GM12878 (cell line): Measurements from ENCODE around the gene DCUN1D4. TPM values are rescaled to one million over a fixed set of nuclear protein-coding genes. Genes with fewer than 3 reads are reported as not detected.

Experiments used
- ATAC-seq: fragments of 200-7000 bp; cut with Tn5 transposase; 3 replicates; pipeline ENCODE4 v1.9.1; 2020; ENCODE audit warnings: mild to moderate bottlenecking, moderate library complexity
- BruUV-seq: library from RNA; stranded (reverse); fragments of 400-500 nt; replicated peaks from 2 replicates; lab custom pipeline; 2021; lab: Mats Ljungman, UMichigan
- CTCF ChIA-PET: fragments of 300-600 bp; sonication (Branson Sonifier 250); formaldehyde crosslinking; extraction: SDS; loops from one replicate; lab custom pipeline; 2021; ENCODE audit warnings: inconsistent platforms; lab: Yijun Ruan, JAX
- POLR2A ChIA-PET: fragments of 350-600 bp; formaldehyde crosslinking; extraction: SDS; loops from one replicate; lab custom pipeline; 2021; ENCODE audit warnings: inconsistent platforms; lab: Charles Lee
- RAD21 ChIA-PET: fragments of 300-600 bp; sonication (Branson Sonifier 250); formaldehyde crosslinking; loops from one replicate; lab custom pipeline; 2023; ENCODE audit warnings: antibody characterized with exemption; ENCODE audit not compliant: unreplicated experiment; lab: Charles Lee
- SMC1A ChIA-PET: fragments of 300-600 bp; sonication (Branson Sonifier 250); formaldehyde crosslinking; loops from one replicate; lab custom pipeline; 2023; ENCODE audit not compliant: unreplicated experiment, uncharacterized antibody; lab: Charles Lee
- DNase-seq: peaks from one replicate; pipeline ENCODE4 v3.0.0-alpha.2; 2011; ENCODE audit warnings: low read depth, low spot score
- FAIRE-seq: peaks from 3 replicates; lab custom pipeline; 2011; peaks lifted over from hg19 to GRCh38; lab: Jason Lieb, UNC
- H2AFZ ChIP-seq: 2 replicates; pipeline ENCODE4 v1.6.0; 2011; ENCODE audit warnings: low read depth, low read length, control low read depth; ENCODE audit not compliant: control insufficient read depth
- H3K27ac ChIP-seq: 2 replicates; pipeline ENCODE4 v1.5.1; 2011; ENCODE audit warnings: control low read depth; ENCODE audit not compliant: control insufficient read depth, insufficient read depth
- H3K27me3 ChIP-seq, 2 experiments: replicated peaks in 1 of 2; 2 replicates each; pipeline versions ENCODE4 v1.6.0 to v1.6.1; 2011; ENCODE audit warnings: low read length in 1 of 2; ENCODE audit not compliant: control insufficient read depth in 2 of 2, insufficient read depth in 2 of 2
- H3K36me3 ChIP-seq, 2 experiments: 2 replicates each; pipeline ENCODE4 v1.5.1; 2011; ENCODE audit warnings: low read length in 1 of 2; ENCODE audit not compliant: control insufficient read depth in 2 of 2, insufficient read depth in 2 of 2
- H3K4me1 ChIP-seq: 2 replicates; pipeline ENCODE4 v1.6.1; 2011; ENCODE audit warnings: mild to moderate bottlenecking, low read length, moderate library complexity, mixed read lengths; ENCODE audit not compliant: control insufficient read depth, insufficient read depth
- H3K4me2 ChIP-seq: 2 replicates; pipeline ENCODE4 v1.6.0; 2011; ENCODE audit warnings: control low read depth; ENCODE audit not compliant: control insufficient read depth, insufficient read depth
- H3K4me3 ChIP-seq: fragments of 200-600 bp; sonication (generic); 2 replicates; pipeline ENCODE4 v1.5.1; 2016
- H3K79me2 ChIP-seq: 2 replicates; pipeline ENCODE4 v1.6.0; 2011; ENCODE audit warnings: low read length; ENCODE audit not compliant: control insufficient read depth, insufficient read depth
- H3K9ac ChIP-seq: 2 replicates; pipeline ENCODE4 v1.8.0; 2011; ENCODE audit warnings: low read length, control low read depth, mixed read lengths; ENCODE audit not compliant: control insufficient read depth, insufficient read depth
- H3K9me3 ChIP-seq: replicated peaks from 3 replicates; pipeline ENCODE4 v1.5.1; 2011; ENCODE audit warnings: mild to moderate bottlenecking, low read length; ENCODE audit not compliant: control insufficient read depth, insufficient read depth
- H4K20me1 ChIP-seq: 2 replicates; pipeline ENCODE4 v1.6.0; 2011; ENCODE audit not compliant: control insufficient read depth, insufficient read depth
- CBFB ChIP-seq: IDR thresholded peaks from 2 replicates; pipeline ENCODE4 v1.6.1; 2016; ENCODE audit warnings: antibody characterized with exemption, low read depth
- CBX3 ChIP-seq: fragments of 200-600 bp; sonication (generic); IDR thresholded peaks from 2 replicates; pipeline ENCODE4 v1.6.1; 2016; ENCODE audit warnings: low read depth, borderline replicate concordance
- CEBPB ChIP-seq, 2 experiments: fragments of 150-350 bp in 1 of 2; IDR thresholded peaks; 2 replicates each; pipeline ENCODE4 v1.6.1; 2012 to 2014; ENCODE audit warnings: low read depth in 2 of 2, low read length in 2 of 2, borderline replicate concordance in 1 of 2, inconsistent platforms in 1 of 2
- CHD2 ChIP-seq: IDR thresholded peaks from 2 replicates; pipeline ENCODE4 v1.6.1; 2011; ENCODE audit warnings: low read depth, low read length, improper control_type of control experiment, borderline replicate concordance
- ELK1 ChIP-seq: IDR thresholded peaks from 2 replicates; pipeline ENCODE4 v1.6.1; 2012; ENCODE audit warnings: low read depth, low read length, improper control_type of control experiment
- IRF3 ChIP-seq: fragments of 450-650 bp; IDR thresholded peaks from 2 replicates; pipeline ENCODE4 v1.6.1; 2014; ENCODE audit warnings: mild to moderate bottlenecking
- NBN ChIP-seq: fragments of 450-650 bp; IDR thresholded peaks from 2 replicates; pipeline ENCODE4 v1.6.1; 2016
- SP1 ChIP-seq: IDR thresholded peaks from one replicate; pipeline ENCODE4 v1.6.1; 2011; ENCODE audit warnings: low read depth, low read length
- WGBS: methylation state at CpG from one replicate; pipeline ENCODE4 v1.1.6; 2016; ENCODE audit warnings: low lambda C conversion rate; ENCODE audit not compliant: insufficient replicate concordance, insufficient coverage; ENCODE audit errors: missing lambda C conversion rate; 5-methylcytosine and 5-hydroxymethylcytosine counted together
- in situ Hi-C: fragments of 300-500 bp; cut with MboI; formaldehyde crosslinking; loops from 9 replicates; pipeline ENCODE4 v1.14.3; 2018; ENCODE audit warnings: mixed read lengths
- intact Hi-C: fragments of 100-400 bp; cut with micrococcal nuclease; formaldehyde crosslinking; loops from one replicate; pipeline ENCODE4 v1.14.2; 2022; ENCODE audit not compliant: unreplicated experiment
- polyA plus RNA-seq, 11 experiments: library from polyadenylated mRNA; depleted of rRNA in 4 of 11; unstranded in 6 of 11; stranded (reverse) in 5 of 11; fragments of >200 nt; fragmentation: Nextera tagmentation in 4 of 11; fragmentation: Illumina TruSeq in 1 of 11; extraction: Ambion mirVana in 4 of 11; extraction: Trizol in 1 of 11; gene quantifications; 1 replicate in 1 of 11; 2 replicates in 10 of 11; pipeline versions ENCODE4 v1.2.1 to v1.2.3, GENCODE V29; 2011 to 2016; ENCODE audit warnings: inconsistent platforms in 2 of 11, missing spikeins in 2 of 11, low read depth in 1 of 11
- total RNA-seq, 4 experiments: library from RNA; depleted of rRNA in 3 of 4; stranded (reverse); fragments of >200 nt in 3 of 4; fragmentation: Illumina TruSeq in 1 of 4; extraction: Trizol in 1 of 4; gene quantifications; 2 replicates each; pipeline versions ENCODE4 v1.2.1 to v1.2.3, GENCODE V29; 2013 to 2021

The DCUN1D4 gene
- total and polyA plus RNA-seq, 10 of the 15 experiments (the other 5 are each of a cell fraction or from before 2014, with no cell fraction given): 7.1 to 62.6 (median 16.8) TPM

DNA sequence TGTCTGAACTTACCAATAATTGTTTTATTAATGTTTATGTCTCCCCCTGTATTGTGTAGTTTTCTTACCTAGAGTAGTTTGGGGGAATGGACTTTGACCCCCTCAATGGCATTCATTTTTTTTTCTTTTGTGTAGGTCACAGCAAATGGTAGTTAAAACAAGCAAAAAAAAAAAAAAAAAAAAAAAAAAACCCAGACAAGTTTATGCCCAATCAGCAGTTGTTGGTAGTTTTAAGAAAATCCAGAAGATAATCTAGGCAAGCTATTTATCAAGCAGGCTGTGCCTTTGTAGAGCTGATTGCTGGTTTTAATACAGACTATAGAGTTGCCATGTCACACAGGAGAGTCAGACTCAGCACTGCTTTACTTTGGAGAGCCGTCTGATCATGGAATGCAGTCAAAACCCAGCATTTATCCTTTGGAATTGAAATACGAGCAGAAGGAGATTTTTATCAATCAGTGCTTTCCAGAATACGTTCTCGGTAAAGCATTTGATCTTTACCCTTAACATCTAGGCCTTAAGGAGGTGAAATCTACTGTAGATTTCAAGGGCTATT is 16.6 kb downstream of the DCUN1D4 start:
- DNase-seq (no peak), FAIRE-seq (no peak), ATAC-seq (no peak)
- BruUV-seq: no TSS peak
- no peak overlapping the region for H3K4me2 ChIP-seq
- in situ Hi-C loops: no loop called here
- ChIA-PET CTCF (no interaction called here), SMC1A (no interaction called here), POLR2A (no interaction called here), RAD21 (no interaction called here)
- no peak overlapping the region for H3K9ac ChIP-seq
- no peak overlapping the region for H3K4me3 ChIP-seq
- H3K27ac ChIP-seq: no peak overlapping the region
- WGBS: 99% methylated on average over 4 of the region's 4 CpGs
- H4K20me1 ChIP-seq: no peaks in the 10 kb centered on the region
- H2AFZ ChIP-seq: no peak overlapping the region
- peaks cover 5% of the 10 kb centered on the region for H3K79me2 ChIP-seq
- H3K4me1 ChIP-seq: no peaks in the 10 kb centered on the region
- no peaks in the 10 kb centered on the region for H3K27me3 ChIP-seq
- no peak for TF ChIP-seq CBFB
- TF ChIP-seq IRF3: no peak
- no peak for TF ChIP-seq CHD2
- no peak for TF ChIP-seq CEBPB (IDR thresholded peaks at IDR 0.05; ENCODE audit: borderline replicate concordance in 1 of 2, low read depth in 2 of 2, low read length in 2 of 2)
- no peak for TF ChIP-seq CBX3
- no peak for TF ChIP-seq NBN
- no peak for TF ChIP-seq ELK1
- no peak for TF ChIP-seq SP1
- TF ChIP-seq, all 136 proteins: peak for 0
- intact Hi-C loops: no loop called here
- H3K36me3 ChIP-seq: peaks cover 0 to 5% of the 10 kb centered on the region in 2 experiments; a peak in 1 of 4 replicates
- H3K9me3 ChIP-seq: no peaks in the 10 kb centered on the region
